WTC11 (cell line): ENCODE results near the gene RNF11. TPM values are rescaled to one million over a fixed set of nuclear protein-coding genes. Genes with fewer than 3 reads are reported as not detected.

ENCODE experiments used
- ATAC-seq: fragments of 200-7000 bp; cut with Tn5 transposase; 2 replicates; pipeline ENCODE4 v1.10.0; 2021; ENCODE audit warnings: mild to moderate bottlenecking, moderate library complexity
- CTCF ChIA-PET: fragments of 300-600 bp; sonication (Branson Sonifier 250); formaldehyde crosslinking; loops from one replicate; lab custom pipeline; 2021; ENCODE audit warnings: antibody characterized with exemption; lab: Charles Lee
- POLR2A ChIA-PET: fragments of 350-600 bp; sonication (Branson Sonifier 250); formaldehyde crosslinking; loops from one replicate; lab custom pipeline; 2021; ENCODE audit warnings: antibody characterized with exemption; lab: Charles Lee
- DNase-seq: peaks from one replicate; pipeline ENCODE4 v3.0.0; 2021; ENCODE audit warnings: low spot score
- H3K27ac Mint-ChIP-seq: 2 replicates; pipeline ENCODE4 v1.8.0; 2021; ENCODE audit warnings: mixed read lengths
- H3K27me3 Mint-ChIP-seq: 2 replicates; pipeline ENCODE4 v1.8.0; 2021; ENCODE audit warnings: low read depth, mild to moderate bottlenecking, moderate library complexity, mixed read lengths
- H3K36me3 Mint-ChIP-seq: 2 replicates; pipeline ENCODE4 v1.8.0; 2021; ENCODE audit warnings: mixed read lengths
- H3K4me1 Mint-ChIP-seq: 2 replicates; pipeline ENCODE4 v1.8.0; 2022; ENCODE audit warnings: mixed read lengths
- H3K4me3 Mint-ChIP-seq: 2 replicates; pipeline ENCODE4 v1.8.0; 2021; ENCODE audit warnings: mild to moderate bottlenecking, moderate library complexity, mixed read lengths
- H3K9me3 Mint-ChIP-seq: 2 replicates; pipeline ENCODE4 v1.8.0; 2021; ENCODE audit warnings: mixed read lengths
- ARID4B ChIP-seq: sonication (generic); formaldehyde crosslinking; IDR thresholded peaks from 2 replicates; pipeline ENCODE4 v1.8.0; 2023; ENCODE audit warnings: missing genetic modification reagents, mild to moderate bottlenecking, borderline replicate concordance
- CTCF ChIP-seq: fragments of 200-600 bp; IDR thresholded peaks from 2 replicates; pipeline ENCODE4 v1.8.0; 2022; ENCODE audit warnings: antibody characterized with exemption
- ELF4 ChIP-seq: sonication (generic); formaldehyde crosslinking; IDR thresholded peaks from 2 replicates; pipeline ENCODE4 v1.8.1; 2022; ENCODE audit warnings: low read depth, mild to moderate bottlenecking, moderate library complexity, missing genetic modification reagents
- ESRRA ChIP-seq: sonication (generic); formaldehyde crosslinking; IDR thresholded peaks from 2 replicates; pipeline ENCODE4 v1.8.1; 2022; ENCODE audit warnings: mild to moderate bottlenecking, missing genetic modification reagents, borderline replicate concordance
- MYBL2 ChIP-seq: sonication (generic); formaldehyde crosslinking; IDR thresholded peaks from 2 replicates; pipeline ENCODE4 v1.8.1; 2023; ENCODE audit warnings: mild to moderate bottlenecking, moderate library complexity, missing genetic modification reagents
- PRRX2 ChIP-seq: fragments of 250-450 bp; sonication (Bioruptor Pico); IDR thresholded peaks from 2 replicates; pipeline ENCODE4 v1.8.0; 2021; ENCODE audit warnings: mild to moderate bottlenecking
- RELA ChIP-seq: sonication (generic); formaldehyde crosslinking; IDR thresholded peaks from 2 replicates; pipeline ENCODE4 v1.8.1; 2022; ENCODE audit warnings: missing genetic modification reagents, mild to moderate bottlenecking, borderline replicate concordance
- TP53 ChIP-seq: sonication (generic); formaldehyde crosslinking; IDR thresholded peaks from 2 replicates; pipeline ENCODE4 v1.8.1; 2023; ENCODE audit warnings: mild to moderate bottlenecking, missing genetic modification reagents
- USF2 ChIP-seq: sonication (generic); formaldehyde crosslinking; IDR thresholded peaks from 2 replicates; pipeline ENCODE4 v1.8.1; 2023; ENCODE audit warnings: mild to moderate bottlenecking, missing genetic modification reagents, moderate library complexity
- ZNF138 ChIP-seq: sonication (generic); formaldehyde crosslinking; conservative IDR thresholded peaks from 2 replicates; pipeline ENCODE4 v1.8.1; 2022; ENCODE audit warnings: mild to moderate bottlenecking, moderate library complexity, missing genetic modification reagents
- ZNF317 ChIP-seq: sonication (generic); formaldehyde crosslinking; IDR thresholded peaks from 2 replicates; pipeline ENCODE4 v1.8.1; 2023; ENCODE audit warnings: low read depth, mild to moderate bottlenecking, moderate library complexity, missing genetic modification reagents, borderline replicate concordance
- ZNF671 ChIP-seq: fragments of 250-450 bp; sonication (Bioruptor Pico); IDR thresholded peaks from 2 replicates; pipeline ENCODE4 v1.8.0; 2021; ENCODE audit warnings: mild to moderate bottlenecking
- total RNA-seq: library from RNA; stranded (reverse); gene quantifications from 3 replicates; pipeline ENCODE4 v1.2.3, GENCODE V29; 2021

The RNF11 gene
- total RNA-seq, 1 experiment from 2014 or later, result 46.1 TPM

GRCh38 chr1:51309291-51309690 lies 73.2 kb downstream of the RNF11 start (continued):
- no peak for TF ChIP-seq MYBL2 (CRISPR knock-in tag)

- no peak for DNase-seq
- Mint-ChIP-seq H3K4me1 (peaks cover 5% of the 10 kb centered on the region), H3K27ac (no peak overlapping the region), H3K9me3 (no peaks in the 10 kb centered on the region), H3K4me3 (no peak overlapping the region), H3K27me3 (no peaks in the 10 kb centered on the region), H3K36me3 (no peaks in the 10 kb centered on the region)
- no peak for ATAC-seq
- CTCF ChIA-PET, result interaction anchor here (1.4 kb wide), 1 partner anchor 15 kb away, joined by 10 read pairs; no protein-coding TSS in a partner anchor
- POLR2A ChIA-PET, result no interaction called here
- TF ChIP-seq ZNF671 (CRISPR knock-in tag) (no peak), PRRX2 (CRISPR knock-in tag) (no peak), ZNF317 (CRISPR knock-in tag) (no peak)
Measured at GRCh38 chr1:51310871-51311613, 75.0 kb downstream of the RNF11 start.

- H3K36me3 Mint-ChIP-seq, result no peaks in the 10 kb centered on the region
- ATAC-seq, result no peak
- H3K4me1 Mint-ChIP-seq, result peaks cover 7% of the 10 kb centered on the region
- CTCF ChIA-PET, result interaction anchor here (1.4 kb wide), 1 partner anchor 15 kb away, joined by 10 read pairs; no protein-coding TSS in a partner anchor
- no peaks in the 10 kb centered on the region for H3K27me3 Mint-ChIP-seq
- no peaks in the 10 kb centered on the region for H3K9me3 Mint-ChIP-seq
- TF ChIP-seq ESRRA (CRISPR knock-in tag) (no peak), RELA (no peak), ELF4 (no peak)
- H3K27ac Mint-ChIP-seq, result no peak overlapping the region
- no peak overlapping the region for H3K4me3 Mint-ChIP-seq
- DNase-seq, result no peak
- POLR2A ChIA-PET, result no interaction called here
Measured at GRCh38 chr1:51311826-51312225, 75.8 kb downstream of the RNF11 start.

- DNase-seq (no peak), ATAC-seq (no peak)
- Mint-ChIP-seq H3K36me3 (no peaks in the 10 kb centered on the region), H3K27ac (no peak overlapping the region), H3K9me3 (no peaks in the 10 kb centered on the region), H3K4me3 (no peak overlapping the region), H3K27me3 (no peaks in the 10 kb centered on the region), H3K4me1 (peaks cover 10% of the 10 kb centered on the region)
- ChIA-PET POLR2A (no interaction called here), CTCF (interaction anchor here (0.6 to 2.9 kb wide), 10 partner anchors 7 to 235 kb away, joined by 3 to 10 read pairs (median 6); partner anchors contain the start of gene TTC39A)
- no peak for TF ChIP-seq USF2
- TF ChIP-seq RELA, result no peak
- TF ChIP-seq ZNF138 (CRISPR knock-in tag), result no peak
- no peak for TF ChIP-seq TP53 (CRISPR knock-in tag)
- TF ChIP-seq ARID4B, result no peak
Measured at GRCh38 chr1:51312718-51313117, 76.6 kb downstream of the RNF11 start.

GRCh38 chr1:51313268-51313852 lies 77.3 kb downstream of the RNF11 start:
- CTCF ChIA-PET, result interaction anchor here (0.6 to 2.9 kb wide), 9 partner anchors 8 to 235 kb away, joined by 3 to 10 read pairs (median 4); partner anchors contain the start of gene TTC39A
- no peaks in the 10 kb centered on the region for H3K9me3 Mint-ChIP-seq
- TF ChIP-seq CTCF (0 out of 2 replicates have a peak, but pooled peaks have one; percentile 19), ARID4B (no peak)
- TF ChIP-seq, all 79 proteins: peak for 1
- H3K36me3 Mint-ChIP-seq, result no peaks in the 10 kb centered on the region
- no peak overlapping the region for H3K4me3 Mint-ChIP-seq
- H3K27ac Mint-ChIP-seq, result no peak overlapping the region
- peak; percentile 54 for DNase-seq
- POLR2A ChIA-PET, result no interaction called here
- peak; percentile 88 for ATAC-seq
- H3K4me1 Mint-ChIP-seq, result peaks cover 10% of the 10 kb centered on the region
- no peaks in the 10 kb centered on the region; the same call in 1 of the 2 replicates for H3K27me3 Mint-ChIP-seq
